Measurements from ENCODE around the gene NMRK2.

Gene NMRK2

GRCh38 chr19:3987619-3988371 is 54.9 kb downstream of the NMRK2 start:
- Histone ChIP-seq H3K9me3 (ENCODE audit: control insufficient read depth in 5 of 5, low read length in 5 of 5) (no peaks in the 10 kb centered on the region), H3K36me3 (ENCODE audit: control insufficient read depth in 5 of 5, insufficient read depth in 5 of 5, low read length in 5 of 5) (peaks cover 0 to 16% (median 15%) of the 10 kb centered on the region in 5 donors), H3K4me1 (ENCODE audit: control insufficient read depth in 5 of 5, insufficient read depth in 5 of 5, low read length in 5 of 5) (peaks cover 19 to 53% (median 50%) of the 10 kb centered on the region in 5 donors), H3K27me3 (ENCODE audit: control insufficient read depth in 5 of 5, insufficient read depth in 4 of 5, low read length in 5 of 5) (no peaks in the 10 kb centered on the region), H3K27ac (ENCODE audit: low read depth, low read length) (no peak overlapping the region), H3K4me3 (ENCODE audit: low read depth in 1 of 5, low read length in 5 of 5) (peak overlapping the region in 3 of 5 donors; percentile 22 to 35 (median 22)), H3K9ac (ENCODE audit: low read length in 5 of 5) (no peak overlapping the region)

GRCh38 chr19:3990815-3991117 is 57.9 kb downstream of the NMRK2 start:
- Histone ChIP-seq H3K9me3 (ENCODE audit: control insufficient read depth in 5 of 5, low read length in 5 of 5) (no peaks in the 10 kb centered on the region), H3K4me3 (ENCODE audit: low read depth in 1 of 5, low read length in 5 of 5) (no peak overlapping the region), H3K36me3 (ENCODE audit: control insufficient read depth in 5 of 5, insufficient read depth in 5 of 5, low read length in 5 of 5) (no peaks in the 10 kb centered on the region), H3K4me1 (ENCODE audit: control insufficient read depth in 5 of 5, insufficient read depth in 5 of 5, low read length in 5 of 5) (peaks cover 10 to 31% (median 27%) of the 10 kb centered on the region in 5 donors), H3K9ac (ENCODE audit: low read length in 5 of 5) (no peak overlapping the region), H3K27me3 (ENCODE audit: control insufficient read depth in 5 of 5, insufficient read depth in 4 of 5, low read length in 5 of 5) (no peaks in the 10 kb centered on the region), H3K27ac (ENCODE audit: low read depth, low read length) (no peak overlapping the region)
